WTC11 (cell line): Measurements from ENCODE around the gene KIN.

Source experiments
- E2F5 ChIP-seq: sonication (generic); formaldehyde crosslinking; IDR thresholded peaks from 2 replicates; pipeline ENCODE4 v1.8.1; 2022; ENCODE audit warnings: mild to moderate bottlenecking, moderate library complexity, missing genetic modification reagents
- MXD4 ChIP-seq: fragments of 250-450 bp; sonication (Bioruptor Pico); IDR thresholded peaks from 2 replicates; pipeline ENCODE4 v1.8.0; 2021; ENCODE audit warnings: mild to moderate bottlenecking, moderate library complexity, borderline replicate concordance
- ZNF138 ChIP-seq: sonication (generic); formaldehyde crosslinking; conservative IDR thresholded peaks from 2 replicates; pipeline ENCODE4 v1.8.1; 2022; ENCODE audit warnings: mild to moderate bottlenecking, moderate library complexity, missing genetic modification reagents
- ZNF219 ChIP-seq: sonication (generic); formaldehyde crosslinking; IDR thresholded peaks from 2 replicates; pipeline ENCODE4 v1.8.0; 2023; ENCODE audit warnings: missing genetic modification reagents, mild to moderate bottlenecking, borderline replicate concordance
- TF ChIP-seq, protein P1 (sequence below): fragments of 200-600 bp; IDR thresholded peaks from 2 replicates; pipeline ENCODE4 v1.8.0; 2022; ENCODE audit warnings: antibody characterized with exemption

DNA sequence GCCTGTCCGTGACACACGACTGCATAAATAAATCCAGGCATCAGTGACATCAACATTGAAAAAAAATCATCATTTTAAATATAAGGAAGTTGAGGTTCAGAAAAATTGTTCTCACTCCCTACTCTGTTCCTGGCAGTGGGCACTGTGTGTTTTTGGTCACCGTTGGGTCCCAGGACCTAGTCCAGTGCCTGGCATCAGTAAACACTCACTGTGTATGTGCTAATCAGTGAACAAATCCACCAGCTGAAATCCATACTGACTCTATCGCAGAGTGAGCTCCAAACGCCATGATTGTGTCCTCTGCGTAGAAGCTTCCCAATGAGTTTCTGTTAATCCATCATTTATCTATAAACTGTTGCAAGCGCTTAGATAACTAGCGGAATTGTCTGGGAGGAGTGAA lies 43.5 kb downstream of the KIN start:
- TF ChIP-seq MXD4 = no peak
- TF ChIP-seq ZNF138 (CRISPR knock-in tag) = no peak
- TF ChIP-seq E2F5 = no peak
- no peak for TF ChIP-seq ZNF219 (CRISPR knock-in tag)
- TF ChIP-seq, protein P1, sequence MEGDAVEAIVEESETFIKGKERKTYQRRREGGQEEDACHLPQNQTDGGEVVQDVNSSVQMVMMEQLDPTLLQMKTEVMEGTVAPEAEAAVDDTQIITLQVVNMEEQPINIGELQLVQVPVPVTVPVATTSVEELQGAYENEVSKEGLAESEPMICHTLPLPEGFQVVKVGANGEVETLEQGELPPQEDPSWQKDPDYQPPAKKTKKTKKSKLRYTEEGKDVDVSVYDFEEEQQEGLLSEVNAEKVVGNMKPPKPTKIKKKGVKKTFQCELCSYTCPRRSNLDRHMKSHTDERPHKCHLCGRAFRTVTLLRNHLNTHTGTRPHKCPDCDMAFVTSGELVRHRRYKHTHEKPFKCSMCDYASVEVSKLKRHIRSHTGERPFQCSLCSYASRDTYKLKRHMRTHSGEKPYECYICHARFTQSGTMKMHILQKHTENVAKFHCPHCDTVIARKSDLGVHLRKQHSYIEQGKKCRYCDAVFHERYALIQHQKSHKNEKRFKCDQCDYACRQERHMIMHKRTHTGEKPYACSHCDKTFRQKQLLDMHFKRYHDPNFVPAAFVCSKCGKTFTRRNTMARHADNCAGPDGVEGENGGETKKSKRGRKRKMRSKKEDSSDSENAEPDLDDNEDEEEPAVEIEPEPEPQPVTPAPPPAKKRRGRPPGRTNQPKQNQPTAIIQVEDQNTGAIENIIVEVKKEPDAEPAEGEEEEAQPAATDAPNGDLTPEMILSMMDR = no peak
